Astrocyte (in vitro differentiated cells and primary cell): Measurements from ENCODE around the gene GPC5. TPM values are rescaled to one million over a fixed set of nuclear protein-coding genes. Genes with fewer than 3 reads are reported as not detected.

Experiments
- DNase-seq: peaks from one replicate; pipeline ENCODE4 v3.0.0-alpha.2; 2010; ENCODE audit warnings: low read depth
- FAIRE-seq: peaks from 2 replicates; lab custom pipeline; 2011; peaks lifted over from hg19 to GRCh38; lab: Jason Lieb, UNC
- H2AFZ ChIP-seq: 2 replicates; pipeline ENCODE4 v1.6.0; 2012; ENCODE audit warnings: low read depth, low read length, inconsistent platforms
- H3K27ac ChIP-seq: 2 replicates; pipeline ENCODE4 v1.5.1; 2011; ENCODE audit warnings: low read depth, low read length, inconsistent platforms
- H3K27me3 ChIP-seq: 2 replicates; pipeline ENCODE4 v1.6.0; 2011; ENCODE audit warnings: low read length, inconsistent platforms; ENCODE audit not compliant: insufficient read depth
- H3K36me3 ChIP-seq: 2 replicates; pipeline ENCODE4 v1.5.1; 2011; ENCODE audit warnings: low read length, inconsistent platforms; ENCODE audit not compliant: insufficient read depth
- H3K4me1 ChIP-seq: 2 replicates; pipeline ENCODE4 v1.5.1; 2011; ENCODE audit warnings: low read length, inconsistent platforms; ENCODE audit not compliant: insufficient read depth
- H3K4me2 ChIP-seq: 2 replicates; pipeline ENCODE4 v1.6.0; 2012; ENCODE audit warnings: low read length, inconsistent platforms
- H3K4me3 ChIP-seq: 2 replicates; pipeline ENCODE4 v1.5.1; 2011; ENCODE audit warnings: low read depth, mild to moderate bottlenecking, low read length, inconsistent platforms; ENCODE audit not compliant: insufficient read depth
- H3K79me2 ChIP-seq: 2 replicates; pipeline ENCODE4 v1.6.0; 2012; ENCODE audit warnings: mild to moderate bottlenecking, low read length, inconsistent platforms; ENCODE audit not compliant: insufficient read depth
- H3K9ac ChIP-seq: 2 replicates; pipeline ENCODE4 v1.6.0; 2012; ENCODE audit warnings: mild to moderate bottlenecking, low read length, inconsistent platforms
- H3K9me3 ChIP-seq: 2 replicates; pipeline ENCODE4 v1.5.1; 2012; ENCODE audit warnings: low read depth, mild to moderate bottlenecking, low read length, inconsistent platforms; ENCODE audit not compliant: insufficient read depth
- H4K20me1 ChIP-seq: 2 replicates; pipeline ENCODE4 v1.6.0; 2012; ENCODE audit warnings: low read length, inconsistent platforms; ENCODE audit not compliant: insufficient read depth
- H3K27ac Mint-ChIP-seq: one replicate; pipeline ENCODE4 v1.8.0; 2021; ENCODE audit warnings: mild to moderate bottlenecking, mixed read lengths; ENCODE audit not compliant: unreplicated experiment
- H3K27me3 Mint-ChIP-seq: one replicate; pipeline ENCODE4 v1.8.0; 2021; ENCODE audit warnings: low read depth, mixed read lengths; ENCODE audit not compliant: unreplicated experiment
- H3K36me3 Mint-ChIP-seq: one replicate; pipeline ENCODE4 v1.8.0; 2021; ENCODE audit warnings: low read depth, mixed read lengths; ENCODE audit not compliant: unreplicated experiment
- H3K4me1 Mint-ChIP-seq: one replicate; pipeline ENCODE4 v1.8.0; 2021; ENCODE audit warnings: low read depth, mixed read lengths; ENCODE audit not compliant: unreplicated experiment
- H3K4me3 Mint-ChIP-seq: one replicate; pipeline ENCODE4 v1.8.0; 2021; ENCODE audit warnings: mild to moderate bottlenecking, moderate library complexity, mixed read lengths; ENCODE audit not compliant: unreplicated experiment
- H3K9me3 Mint-ChIP-seq: one replicate; pipeline ENCODE4 v1.8.0; 2021; ENCODE audit warnings: mild to moderate bottlenecking, mixed read lengths; ENCODE audit not compliant: unreplicated experiment
- CTCF ChIP-seq: IDR thresholded peaks from 2 replicates; pipeline ENCODE4 v1.5.1; 2011; ENCODE audit warnings: low read depth, mild to moderate bottlenecking, inconsistent platforms, low read length, moderate library complexity; ENCODE audit not compliant: insufficient read depth
- EZH2 ChIP-seq: IDR thresholded peaks from 2 replicates; pipeline ENCODE4 v1.6.1; 2012; ENCODE audit warnings: mild to moderate bottlenecking, low read length, inconsistent platforms; ENCODE audit not compliant: insufficient read depth
- total RNA-seq: library from RNA; stranded (reverse); gene quantifications from 2 replicates; pipeline ENCODE4 v1.2.1, GENCODE V29; 2021

GPC5 gene
- total RNA-seq, 1 donor from 2014 or later: 1.1 TPM

GRCh38 chr13:91690944-91691343 lies 292.5 kb downstream of the GPC5 start:
- no peaks in the 10 kb centered on the region for H3K27me3 Mint-ChIP-seq
- Histone ChIP-seq H3K4me3 (no peak overlapping the region), H4K20me1 (no peaks in the 10 kb centered on the region), H3K36me3 (no peaks in the 10 kb centered on the region), H3K79me2 (no peaks in the 10 kb centered on the region), H3K4me1 (no peaks in the 10 kb centered on the region), H3K27me3 (no peaks in the 10 kb centered on the region), H2AFZ (no peak overlapping the region), H3K4me2 (no peak overlapping the region), H3K9ac (no peak overlapping the region), H3K9me3 (peaks cover 2% of the 10 kb centered on the region), H3K27ac (no peak overlapping the region)
- no peak overlapping the region for H3K27ac Mint-ChIP-seq
- no peaks in the 10 kb centered on the region for H3K36me3 Mint-ChIP-seq
- no peak for TF ChIP-seq EZH2
- TF ChIP-seq CTCF: no peak
- no peak overlapping the region for H3K4me3 Mint-ChIP-seq
- H3K9me3 Mint-ChIP-seq: no peaks in the 10 kb centered on the region
- DNase-seq (no peak), FAIRE-seq (no peak)
- H3K4me1 Mint-ChIP-seq: no peaks in the 10 kb centered on the region

- Histone ChIP-seq H3K27ac (no peak overlapping the region), H3K4me2 (no peak overlapping the region), H3K27me3 (no peaks in the 10 kb centered on the region), H3K36me3 (no peaks in the 10 kb centered on the region), H4K20me1 (no peaks in the 10 kb centered on the region), H3K4me3 (no peak overlapping the region), H3K9me3 (peaks cover 2% of the 10 kb centered on the region), H2AFZ (no peak overlapping the region), H3K4me1 (no peaks in the 10 kb centered on the region), H3K9ac (no peak overlapping the region), H3K79me2 (no peaks in the 10 kb centered on the region)
- H3K4me1 Mint-ChIP-seq: no peaks in the 10 kb centered on the region
- TF ChIP-seq EZH2 (no peak), CTCF (no peak)
- DNase-seq (no peak), FAIRE-seq (no peak)
- no peaks in the 10 kb centered on the region for H3K27me3 Mint-ChIP-seq
- no peak overlapping the region for H3K4me3 Mint-ChIP-seq
- H3K36me3 Mint-ChIP-seq: no peaks in the 10 kb centered on the region
- H3K9me3 Mint-ChIP-seq: no peaks in the 10 kb centered on the region
- no peak overlapping the region for H3K27ac Mint-ChIP-seq
Measured at GRCh38 chr13:91693466-91693865, 295.0 kb downstream of the GPC5 start.

- FAIRE-seq: no peak
- Mint-ChIP-seq H3K27me3 (no peaks in the 10 kb centered on the region), H3K27ac (no peak overlapping the region), H3K4me3 (no peak overlapping the region), H3K9me3 (no peaks in the 10 kb centered on the region), H3K4me1 (no peaks in the 10 kb centered on the region), H3K36me3 (no peaks in the 10 kb centered on the region)
- H3K9me3 ChIP-seq: peaks cover 2% of the 10 kb centered on the region
- H3K4me2 ChIP-seq: no peak overlapping the region
- TF ChIP-seq EZH2 (no peak), CTCF (no peak)
- H3K27ac ChIP-seq: no peak overlapping the region
- H3K9ac ChIP-seq: no peak overlapping the region
- H2AFZ ChIP-seq: no peak overlapping the region
- H3K79me2 ChIP-seq: no peaks in the 10 kb centered on the region
- no peaks in the 10 kb centered on the region for H4K20me1 ChIP-seq
- H3K27me3 ChIP-seq: no peaks in the 10 kb centered on the region
- no peak for DNase-seq
- no peak overlapping the region for H3K4me3 ChIP-seq
- no peaks in the 10 kb centered on the region for H3K36me3 ChIP-seq
- no peaks in the 10 kb centered on the region for H3K4me1 ChIP-seq
Measured at GRCh38 chr13:91698308-91698707, 299.9 kb downstream of the GPC5 start.
